GM23338 (cell line): Measurements from ENCODE around the gene DUSP19.

Experiments
- CREB1 ChIP-seq: fragments of 250-450 bp; sonication (Bioruptor Pico); IDR thresholded peaks from 2 replicates; pipeline ENCODE4 v1.5.0; 2020; ENCODE audit warnings: low read depth, mild to moderate bottlenecking, moderate library complexity
- EZH2 ChIP-seq: fragments of 200-600 bp; sonication (generic); IDR thresholded peaks from one replicate; pipeline ENCODE4 v1.8.0; 2017; ENCODE audit warnings: antibody characterized with exemption, mild to moderate bottlenecking, low read depth; ENCODE audit not compliant: unreplicated experiment
- EZH2phosphoT487 ChIP-seq: fragments of 200-600 bp; sonication (generic); IDR thresholded peaks from one replicate; pipeline ENCODE4 v1.8.1; 2018; ENCODE audit warnings: antibody characterized with exemption; ENCODE audit not compliant: unreplicated experiment
- JUNB ChIP-seq: IDR thresholded peaks from one replicate; pipeline ENCODE4 v1.6.1; 2016; ENCODE audit warnings: antibody characterized with exemption; ENCODE audit not compliant: unreplicated experiment
- POLR2AphosphoS5 ChIP-seq: IDR thresholded peaks from 2 replicates; pipeline ENCODE4 v1.6.1; 2016; ENCODE audit warnings: antibody characterized with exemption, low read depth
- TF ChIP-seq, protein P1 (sequence below), 2 experiments: fragments of 200-600 bp in 1 of 2; sonication (generic) in 1 of 2; conservative IDR thresholded peaks; 2 replicates each; pipeline versions ENCODE4 v1.5.1 to v1.6.1; 2016 to 2017; ENCODE audit warnings: antibody characterized with exemption in 2 of 2, low read depth in 2 of 2, mild to moderate bottlenecking in 2 of 2, moderate library complexity in 1 of 2
- TF ChIP-seq, protein P2 (sequence below): IDR thresholded peaks from one replicate; pipeline ENCODE4 v1.6.1; 2018; ENCODE audit warnings: antibody characterized with exemption; ENCODE audit not compliant: unreplicated experiment
- TF ChIP-seq, protein P3 (sequence below): fragments of 250-450 bp; sonication (Bioruptor Pico); IDR thresholded peaks from 2 replicates; pipeline ENCODE4 v1.5.0; 2020; ENCODE audit warnings: mild to moderate bottlenecking, moderate library complexity

DNA sequence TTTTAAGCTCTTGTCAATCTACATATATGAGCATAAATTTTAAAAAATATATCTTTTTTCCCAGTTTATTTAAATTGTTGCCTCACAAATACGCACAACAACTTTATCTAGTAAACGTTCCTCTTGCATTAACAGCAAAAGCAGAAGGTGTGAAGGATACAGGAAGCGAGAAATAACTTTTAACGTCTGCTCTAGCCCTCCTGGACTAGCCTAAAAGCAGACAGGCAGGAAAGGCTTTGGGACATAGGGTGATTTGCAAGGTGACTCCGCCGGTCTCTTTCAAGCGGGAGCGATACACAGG, 434 bp upstream of the DUSP19 start:
- TF ChIP-seq, protein P1, sequence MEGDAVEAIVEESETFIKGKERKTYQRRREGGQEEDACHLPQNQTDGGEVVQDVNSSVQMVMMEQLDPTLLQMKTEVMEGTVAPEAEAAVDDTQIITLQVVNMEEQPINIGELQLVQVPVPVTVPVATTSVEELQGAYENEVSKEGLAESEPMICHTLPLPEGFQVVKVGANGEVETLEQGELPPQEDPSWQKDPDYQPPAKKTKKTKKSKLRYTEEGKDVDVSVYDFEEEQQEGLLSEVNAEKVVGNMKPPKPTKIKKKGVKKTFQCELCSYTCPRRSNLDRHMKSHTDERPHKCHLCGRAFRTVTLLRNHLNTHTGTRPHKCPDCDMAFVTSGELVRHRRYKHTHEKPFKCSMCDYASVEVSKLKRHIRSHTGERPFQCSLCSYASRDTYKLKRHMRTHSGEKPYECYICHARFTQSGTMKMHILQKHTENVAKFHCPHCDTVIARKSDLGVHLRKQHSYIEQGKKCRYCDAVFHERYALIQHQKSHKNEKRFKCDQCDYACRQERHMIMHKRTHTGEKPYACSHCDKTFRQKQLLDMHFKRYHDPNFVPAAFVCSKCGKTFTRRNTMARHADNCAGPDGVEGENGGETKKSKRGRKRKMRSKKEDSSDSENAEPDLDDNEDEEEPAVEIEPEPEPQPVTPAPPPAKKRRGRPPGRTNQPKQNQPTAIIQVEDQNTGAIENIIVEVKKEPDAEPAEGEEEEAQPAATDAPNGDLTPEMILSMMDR (conservative IDR thresholded peaks at IDR 0.05; ENCODE audit: low read depth in 2 of 2), result no peak
- TF ChIP-seq EZH2, result no peak
- TF ChIP-seq, protein P2, sequence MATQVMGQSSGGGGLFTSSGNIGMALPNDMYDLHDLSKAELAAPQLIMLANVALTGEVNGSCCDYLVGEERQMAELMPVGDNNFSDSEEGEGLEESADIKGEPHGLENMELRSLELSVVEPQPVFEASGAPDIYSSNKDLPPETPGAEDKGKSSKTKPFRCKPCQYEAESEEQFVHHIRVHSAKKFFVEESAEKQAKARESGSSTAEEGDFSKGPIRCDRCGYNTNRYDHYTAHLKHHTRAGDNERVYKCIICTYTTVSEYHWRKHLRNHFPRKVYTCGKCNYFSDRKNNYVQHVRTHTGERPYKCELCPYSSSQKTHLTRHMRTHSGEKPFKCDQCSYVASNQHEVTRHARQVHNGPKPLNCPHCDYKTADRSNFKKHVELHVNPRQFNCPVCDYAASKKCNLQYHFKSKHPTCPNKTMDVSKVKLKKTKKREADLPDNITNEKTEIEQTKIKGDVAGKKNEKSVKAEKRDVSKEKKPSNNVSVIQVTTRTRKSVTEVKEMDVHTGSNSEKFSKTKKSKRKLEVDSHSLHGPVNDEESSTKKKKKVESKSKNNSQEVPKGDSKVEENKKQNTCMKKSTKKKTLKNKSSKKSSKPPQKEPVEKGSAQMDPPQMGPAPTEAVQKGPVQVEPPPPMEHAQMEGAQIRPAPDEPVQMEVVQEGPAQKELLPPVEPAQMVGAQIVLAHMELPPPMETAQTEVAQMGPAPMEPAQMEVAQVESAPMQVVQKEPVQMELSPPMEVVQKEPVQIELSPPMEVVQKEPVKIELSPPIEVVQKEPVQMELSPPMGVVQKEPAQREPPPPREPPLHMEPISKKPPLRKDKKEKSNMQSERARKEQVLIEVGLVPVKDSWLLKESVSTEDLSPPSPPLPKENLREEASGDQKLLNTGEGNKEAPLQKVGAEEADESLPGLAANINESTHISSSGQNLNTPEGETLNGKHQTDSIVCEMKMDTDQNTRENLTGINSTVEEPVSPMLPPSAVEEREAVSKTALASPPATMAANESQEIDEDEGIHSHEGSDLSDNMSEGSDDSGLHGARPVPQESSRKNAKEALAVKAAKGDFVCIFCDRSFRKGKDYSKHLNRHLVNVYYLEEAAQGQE, result no peak
- TF ChIP-seq POLR2AphosphoS5, result no peak
- no peak for TF ChIP-seq EZH2phosphoT487
- no peak for TF ChIP-seq JUNB
- TF ChIP-seq CREB1 (CRISPR knock-in tag), result no peak
- TF ChIP-seq, protein P3, sequence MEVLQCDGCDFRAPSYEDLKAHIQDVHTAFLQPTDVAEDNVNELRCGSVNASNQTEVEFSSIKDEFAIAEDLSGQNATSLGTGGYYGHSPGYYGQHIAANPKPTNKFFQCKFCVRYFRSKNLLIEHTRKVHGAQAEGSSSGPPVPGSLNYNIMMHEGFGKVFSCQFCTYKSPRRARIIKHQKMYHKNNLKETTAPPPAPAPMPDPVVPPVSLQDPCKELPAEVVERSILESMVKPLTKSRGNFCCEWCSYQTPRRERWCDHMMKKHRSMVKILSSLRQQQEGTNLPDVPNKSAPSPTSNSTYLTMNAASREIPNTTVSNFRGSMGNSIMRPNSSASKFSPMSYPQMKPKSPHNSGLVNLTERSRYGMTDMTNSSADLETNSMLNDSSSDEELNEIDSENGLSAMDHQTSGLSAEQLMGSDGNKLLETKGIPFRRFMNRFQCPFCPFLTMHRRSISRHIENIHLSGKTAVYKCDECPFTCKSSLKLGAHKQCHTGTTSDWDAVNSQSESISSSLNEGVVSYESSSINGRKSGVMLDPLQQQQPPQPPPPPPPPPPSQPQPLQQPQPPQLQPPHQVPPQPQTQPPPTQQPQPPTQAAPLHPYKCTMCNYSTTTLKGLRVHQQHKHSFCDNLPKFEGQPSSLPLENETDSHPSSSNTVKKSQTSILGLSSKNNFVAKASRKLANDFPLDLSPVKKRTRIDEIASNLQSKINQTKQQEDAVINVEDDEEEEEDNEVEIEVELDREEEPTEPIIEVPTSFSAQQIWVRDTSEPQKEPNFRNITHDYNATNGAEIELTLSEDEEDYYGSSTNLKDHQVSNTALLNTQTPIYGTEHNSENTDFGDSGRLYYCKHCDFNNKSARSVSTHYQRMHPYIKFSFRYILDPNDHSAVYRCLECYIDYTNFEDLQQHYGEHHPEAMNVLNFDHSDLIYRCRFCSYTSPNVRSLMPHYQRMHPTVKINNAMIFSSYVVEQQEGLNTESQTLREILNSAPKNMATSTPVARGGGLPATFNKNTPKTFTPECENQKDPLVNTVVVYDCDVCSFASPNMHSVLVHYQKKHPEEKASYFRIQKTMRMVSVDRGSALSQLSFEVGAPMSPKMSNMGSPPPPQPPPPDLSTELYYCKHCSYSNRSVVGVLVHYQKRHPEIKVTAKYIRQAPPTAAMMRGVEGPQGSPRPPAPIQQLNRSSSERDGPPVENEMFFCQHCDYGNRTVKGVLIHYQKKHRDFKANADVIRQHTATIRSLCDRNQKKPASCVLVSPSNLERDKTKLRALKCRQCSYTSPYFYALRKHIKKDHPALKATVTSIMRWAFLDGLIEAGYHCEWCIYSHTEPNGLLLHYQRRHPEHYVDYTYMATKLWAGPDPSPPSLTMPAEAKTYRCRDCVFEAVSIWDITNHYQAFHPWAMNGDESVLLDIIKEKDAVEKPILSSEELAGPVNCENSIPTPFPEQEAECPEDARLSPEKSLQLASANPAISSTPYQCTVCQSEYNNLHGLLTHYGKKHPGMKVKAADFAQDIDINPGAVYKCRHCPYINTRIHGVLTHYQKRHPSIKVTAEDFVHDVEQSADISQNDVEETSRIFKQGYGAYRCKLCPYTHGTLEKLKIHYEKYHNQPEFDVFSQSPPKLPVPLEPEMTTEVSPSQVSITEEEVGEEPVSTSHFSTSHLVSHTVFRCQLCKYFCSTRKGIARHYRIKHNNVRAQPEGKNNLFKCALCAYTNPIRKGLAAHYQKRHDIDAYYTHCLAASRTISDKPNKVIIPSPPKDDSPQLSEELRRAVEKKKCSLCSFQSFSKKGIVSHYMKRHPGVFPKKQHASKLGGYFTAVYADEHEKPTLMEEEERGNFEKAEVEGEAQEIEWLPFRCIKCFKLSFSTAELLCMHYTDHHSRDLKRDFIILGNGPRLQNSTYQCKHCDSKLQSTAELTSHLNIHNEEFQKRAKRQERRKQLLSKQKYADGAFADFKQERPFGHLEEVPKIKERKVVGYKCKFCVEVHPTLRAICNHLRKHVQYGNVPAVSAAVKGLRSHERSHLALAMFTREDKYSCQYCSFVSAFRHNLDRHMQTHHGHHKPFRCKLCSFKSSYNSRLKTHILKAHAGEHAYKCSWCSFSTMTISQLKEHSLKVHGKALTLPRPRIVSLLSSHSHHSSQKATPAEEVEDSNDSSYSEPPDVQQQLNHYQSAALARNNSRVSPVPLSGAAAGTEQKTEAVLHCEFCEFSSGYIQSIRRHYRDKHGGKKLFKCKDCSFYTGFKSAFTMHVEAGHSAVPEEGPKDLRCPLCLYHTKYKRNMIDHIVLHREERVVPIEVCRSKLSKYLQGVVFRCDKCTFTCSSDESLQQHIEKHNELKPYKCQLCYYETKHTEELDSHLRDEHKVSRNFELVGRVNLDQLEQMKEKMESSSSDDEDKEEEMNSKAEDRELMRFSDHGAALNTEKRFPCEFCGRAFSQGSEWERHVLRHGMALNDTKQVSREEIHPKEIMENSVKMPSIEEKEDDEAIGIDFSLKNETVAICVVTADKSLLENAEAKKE, result no peak
